Large intestine (tissue), 3 donors: ENCODE results near the gene MYO15B. TPM values are rescaled to one million over a fixed set of nuclear protein-coding genes. Genes with fewer than 3 reads are reported as not detected.

ENCODE experiments used
- DNase-seq, 2 donors: peaks; one replicate each; pipeline versions ENCODE4 v3.0.0 to v3.0.0-alpha.2; 2013
- H3K27ac ChIP-seq: one replicate; pipeline ENCODE4 v1.5.1; 2013; ENCODE audit warnings: low read length
- H3K27me3 ChIP-seq: 2 replicates; pipeline ENCODE4 v1.6.1; 2013; ENCODE audit warnings: low read length; ENCODE audit not compliant: control insufficient read depth, insufficient read depth
- H3K36me3 ChIP-seq: 2 replicates; pipeline ENCODE4 v1.6.1; 2013; ENCODE audit warnings: low read length; ENCODE audit not compliant: control insufficient read depth, insufficient read depth
- H3K4me1 ChIP-seq: one replicate; pipeline ENCODE4 v1.6.1; 2013; ENCODE audit warnings: low read length; ENCODE audit not compliant: control insufficient read depth, insufficient read depth
- H3K4me3 ChIP-seq: one replicate; pipeline ENCODE4 v1.5.1; 2013; ENCODE audit warnings: low read length
- H3K9me3 ChIP-seq: one replicate; pipeline ENCODE4 v1.6.1; 2013; ENCODE audit warnings: mild to moderate bottlenecking, low read depth, low read length, moderate library complexity; ENCODE audit not compliant: control insufficient read depth
- WGBS: methylation state at CpG from one replicate; pipeline ENCODE4 v1.1.5; 2013; ENCODE audit warnings: low lambda C conversion rate; ENCODE audit not compliant: insufficient coverage; 5-methylcytosine and 5-hydroxymethylcytosine counted together
- polyA plus RNA-seq: library from polyadenylated mRNA; unstranded; fragments of 120-200 nt; gene quantifications from one replicate; pipeline ENCODE4 v1.2.1, GENCODE V29; 2013

The MYO15B gene
- polyA plus RNA-seq, 1 donor, result 595 TPM

- Histone ChIP-seq H3K36me3 (peaks cover 44% of the 10 kb centered on the region), H3K27ac (no peak overlapping the region), H3K4me1 (peaks cover 9% of the 10 kb centered on the region), H3K9me3 (no peaks in the 10 kb centered on the region), H3K4me3 (no peak overlapping the region), H3K27me3 (no peaks in the 10 kb centered on the region)
- WGBS, result no CpG with 5 or more reads among the region's 9 CpGs
- no peak for DNase-seq
These were observed 74.9 kb downstream of the MYO15B start for GRCh38 chr17:75662511-75662910.

DNA sequence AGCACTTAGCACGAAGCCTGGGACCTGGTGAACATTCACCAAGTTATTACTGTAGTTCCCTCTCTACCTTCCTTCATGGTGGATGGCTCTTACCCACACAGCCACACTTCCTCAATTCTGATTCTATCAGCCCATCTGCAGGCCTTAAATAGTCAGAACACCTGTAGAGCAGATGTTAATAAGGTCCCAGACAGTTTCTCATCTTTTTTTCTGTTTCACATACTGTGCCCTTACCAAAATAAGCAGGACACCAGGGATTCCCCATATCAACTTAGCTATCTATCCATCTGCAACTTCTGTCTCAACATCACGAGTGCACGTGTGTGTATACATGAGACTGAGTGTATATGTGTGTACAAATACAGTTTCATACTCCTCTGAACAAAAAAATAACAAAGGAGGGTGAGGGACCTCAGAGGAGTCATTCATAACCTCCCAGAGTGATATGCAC lies 76.5 kb downstream of the MYO15B start:
- H3K4me3 ChIP-seq, result no peak overlapping the region
- H3K9me3 ChIP-seq, result no peaks in the 10 kb centered on the region
- H3K27ac ChIP-seq, result no peak overlapping the region
- H3K36me3 ChIP-seq, result peaks cover 40% of the 10 kb centered on the region
- no CpG with 5 or more reads among the region's 3 CpGs for WGBS
- no peaks in the 10 kb centered on the region for H3K27me3 ChIP-seq
- peaks cover 17% of the 10 kb centered on the region for H3K4me1 ChIP-seq
- no peak for DNase-seq

GRCh38 chr17:75665981-75666380 lies 78.4 kb downstream of the MYO15B start:
- Histone ChIP-seq H3K4me3 (peak overlapping the region; percentile 93), H3K9me3 (no peaks in the 10 kb centered on the region), H3K36me3 (peaks cover 39% of the 10 kb centered on the region), H3K4me1 (peaks cover 17% of the 10 kb centered on the region), H3K27ac (no peak overlapping the region), H3K27me3 (no peaks in the 10 kb centered on the region)
- 100% methylated on average over 1 of the region's 10 CpGs for WGBS
- no peak for DNase-seq

DNA sequence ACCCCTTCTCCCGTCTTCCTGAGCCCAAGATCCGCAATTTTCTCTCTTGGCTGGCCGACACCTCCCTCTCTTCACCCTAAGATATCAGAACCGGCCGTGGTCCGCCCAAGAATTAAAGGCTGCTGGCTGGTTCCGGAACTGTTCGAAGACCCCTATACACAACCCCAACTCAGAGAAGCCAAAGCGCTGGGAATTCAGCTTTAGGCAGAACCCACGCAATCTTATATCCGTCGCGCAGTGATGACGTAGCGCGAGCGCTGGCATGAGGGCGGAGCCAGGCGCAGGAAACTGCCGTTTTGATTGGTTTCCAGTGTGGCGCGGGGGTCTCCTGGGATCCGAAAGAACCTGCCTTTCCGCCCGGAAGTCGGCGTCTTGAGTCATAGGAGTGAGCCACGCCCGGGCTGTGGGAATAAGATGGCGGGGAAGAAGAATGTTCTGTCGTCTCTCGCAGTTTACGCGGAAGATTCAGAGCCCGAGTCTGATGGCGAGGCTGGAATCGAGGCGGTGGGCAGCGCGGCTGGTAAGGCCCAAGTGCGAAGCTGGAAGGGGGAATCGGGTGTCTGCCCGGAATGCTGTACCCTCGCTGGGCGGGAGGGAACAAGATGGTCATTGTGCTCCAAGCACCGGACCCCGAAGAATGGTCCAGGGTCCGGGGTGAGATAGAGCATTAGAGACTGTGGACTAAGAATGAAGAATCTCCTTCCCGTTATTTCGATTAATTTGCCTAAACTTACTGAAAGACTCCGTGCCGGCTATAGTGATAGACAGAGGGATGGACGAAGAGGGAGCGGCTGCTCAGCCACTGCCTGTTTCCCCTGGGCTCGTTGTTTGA lies 79.6 kb downstream of the MYO15B start, which contains the start of the genes RECQL5 and SAP30BP:
Gene RECQL5, minus strand, starts transcription at position 196 of the 832 bp plus-strand sequence. CDS start 597 bp downstream, outside the sequence.
Gene SAP30BP, plus strand, starts transcription at position 380 of the 832 bp plus-strand sequence. Its CDS starts 35 bp downstream, at position 415.
- H3K36me3 ChIP-seq, result peaks cover 37% of the 10 kb centered on the region
- peak; percentile 97 to 98 for DNase-seq
- no peaks in the 10 kb centered on the region for H3K9me3 ChIP-seq
- peak within 1 kb of the TSS; percentile 93 for H3K4me3 ChIP-seq
- H3K27ac ChIP-seq, result peak within 1 kb of the TSS; percentile 71
- no peaks in the 10 kb centered on the region for H3K27me3 ChIP-seq
- peaks cover 17% of the 10 kb centered on the region for H3K4me1 ChIP-seq
- 0% methylated on average over 3 of the region's 55 CpGs for WGBS

- Histone ChIP-seq H3K4me3 (peak overlapping the region; percentile 93), H3K27ac (peak overlapping the region; percentile 64), H3K4me1 (peaks cover 17% of the 10 kb centered on the region), H3K36me3 (peaks cover 37% of the 10 kb centered on the region), H3K9me3 (no peaks in the 10 kb centered on the region), H3K27me3 (no peaks in the 10 kb centered on the region)
- no peak for DNase-seq
- 17% methylated on average over 3 of the region's 4 CpGs for WGBS
These were observed 80.2 kb downstream of the MYO15B start for GRCh38 chr17:75667825-75668224.

DNA sequence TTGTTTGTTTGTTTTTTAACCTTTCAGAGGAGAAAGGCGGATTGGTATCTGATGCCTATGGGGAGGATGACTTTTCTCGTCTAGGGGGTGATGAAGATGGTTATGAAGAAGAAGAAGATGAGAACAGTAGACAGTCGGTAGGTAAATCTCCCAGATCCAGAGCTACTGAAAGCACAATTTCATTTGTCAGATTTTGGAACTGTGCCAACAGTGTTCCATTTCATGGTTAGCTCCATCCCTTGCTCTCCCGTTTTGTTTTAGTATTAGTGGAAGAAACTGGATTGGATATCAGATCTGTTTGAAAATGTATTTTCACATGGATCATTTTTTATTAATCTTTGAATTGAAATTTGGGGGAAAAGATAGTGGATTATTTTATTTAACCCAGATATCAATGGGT lies 80.9 kb downstream of the MYO15B start:
- H3K27me3 ChIP-seq, result no peaks in the 10 kb centered on the region
- no peak overlapping the region for H3K4me3 ChIP-seq
- no CpG with 5 or more reads among the region's 4 CpGs for WGBS
- DNase-seq, result no peak
- H3K27ac ChIP-seq, result no peak overlapping the region
- H3K4me1 ChIP-seq, result peaks cover 17% of the 10 kb centered on the region
- H3K9me3 ChIP-seq, result no peaks in the 10 kb centered on the region
- peaks cover 41% of the 10 kb centered on the region for H3K36me3 ChIP-seq

DNA sequence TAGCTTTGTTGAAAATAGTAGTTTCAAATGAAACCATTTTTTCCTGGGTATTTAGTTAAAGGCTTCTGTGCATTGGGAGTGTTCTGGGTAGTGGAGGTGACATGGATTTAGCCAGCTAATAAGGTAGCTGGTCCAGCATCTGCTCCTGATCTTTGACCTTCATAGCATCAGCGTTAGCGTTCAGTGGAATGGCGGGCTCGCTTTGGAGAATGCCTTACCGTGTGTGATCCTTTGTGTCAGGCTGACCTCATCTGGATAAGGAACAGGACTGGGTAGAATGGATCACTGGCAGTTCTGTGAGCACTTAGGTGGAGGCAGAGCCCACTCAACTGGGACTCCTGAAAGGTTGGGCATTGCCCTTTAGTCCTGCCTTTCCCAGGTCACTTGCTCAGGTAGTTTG lies 83.3 kb downstream of the MYO15B start:
- H3K27ac ChIP-seq, result no peak overlapping the region
- peaks cover 45% of the 10 kb centered on the region for H3K36me3 ChIP-seq
- no CpG with 5 or more reads among the region's 5 CpGs for WGBS
- peaks cover 14% of the 10 kb centered on the region for H3K4me1 ChIP-seq
- H3K9me3 ChIP-seq, result no peaks in the 10 kb centered on the region
- H3K27me3 ChIP-seq, result no peaks in the 10 kb centered on the region
- no peak for DNase-seq
- H3K4me3 ChIP-seq, result no peak overlapping the region

- H3K27ac ChIP-seq, result no peak overlapping the region
- no peak for DNase-seq
- peaks cover 8% of the 10 kb centered on the region for H3K4me1 ChIP-seq
- H3K9me3 ChIP-seq, result no peaks in the 10 kb centered on the region
- H3K36me3 ChIP-seq, result peaks cover 48% of the 10 kb centered on the region
- WGBS, result 100% methylated on average over 1 of the region's 5 CpGs
- no peaks in the 10 kb centered on the region for H3K27me3 ChIP-seq
- H3K4me3 ChIP-seq, result no peak overlapping the region
These were observed 84.4 kb downstream of the MYO15B start for GRCh38 chr17:75672011-75672410.

GRCh38 chr17:75673487-75673886 lies 85.9 kb downstream of the MYO15B start:
- Histone ChIP-seq H3K4me3 (no peak overlapping the region), H3K27ac (no peak overlapping the region), H3K9me3 (no peaks in the 10 kb centered on the region), H3K36me3 (peaks cover 54% of the 10 kb centered on the region), H3K27me3 (no peaks in the 10 kb centered on the region), H3K4me1 (peaks cover 1% of the 10 kb centered on the region)
- no CpG with 5 or more reads among the region's 4 CpGs for WGBS
- DNase-seq, result no peak
